Measurements from ENCODE around the gene SPTBN1.
A peak's percentile ranks its signal among the peaks of the same experiment; 100 is the strongest.

Gene SPTBN1

GRCh38 chr2:54656863-54657262 lies 200.7 kb downstream of the SPTBN1 start:
- Histone ChIP-seq H3K9ac (ENCODE audit: low read length) (no peak overlapping the region), H3K27ac (ENCODE audit: low read length) (no peak overlapping the region), H3K4me3 (ENCODE audit: low read length) (no peak overlapping the region), H3K9me3 (ENCODE audit: insufficient read depth, low read length) (no peaks in the 10 kb centered on the region), H2AFZ (ENCODE audit: low read depth, low read length) (no peak overlapping the region), H3K27me3 (ENCODE audit: low read depth, low read length) (no peaks in the 10 kb centered on the region), H3K79me2 (ENCODE audit: low read length) (no peaks in the 10 kb centered on the region), H3K4me2 (ENCODE audit: low read length) (no peak overlapping the region), H4K20me1 (ENCODE audit: insufficient read depth, low read length) (no peaks in the 10 kb centered on the region), H3K36me3 (replicated peaks; ENCODE audit: low read depth, low read length) (peaks cover 11% of the 10 kb centered on the region), H3K4me1 (ENCODE audit: low read length) (peaks cover 21% of the 10 kb centered on the region)
- TF ChIP-seq EZH2phosphoT487 (IDR thresholded peaks at IDR 0.05; ENCODE audit: low read depth), result no peak
- TF ChIP-seq CTCF (IDR thresholded peaks at IDR 0.05; ENCODE audit: low read depth, low read length), result no peak

GRCh38 chr2:54657664-54658083 lies 201.5 kb downstream of the SPTBN1 start:
- Histone ChIP-seq H3K36me3 (replicated peaks; ENCODE audit: low read depth, low read length) (peaks cover 10% of the 10 kb centered on the region), H4K20me1 (ENCODE audit: insufficient read depth, low read length) (no peaks in the 10 kb centered on the region), H3K27ac (ENCODE audit: low read length) (no peak overlapping the region), H3K4me2 (ENCODE audit: low read length) (no peak overlapping the region), H2AFZ (ENCODE audit: low read depth, low read length) (no peak overlapping the region), H3K27me3 (ENCODE audit: low read depth, low read length) (no peaks in the 10 kb centered on the region), H3K4me1 (ENCODE audit: low read length) (peaks cover 18% of the 10 kb centered on the region), H3K79me2 (ENCODE audit: low read length) (no peaks in the 10 kb centered on the region), H3K4me3 (ENCODE audit: low read length) (no peak overlapping the region), H3K9ac (ENCODE audit: low read length) (no peak overlapping the region), H3K9me3 (ENCODE audit: insufficient read depth, low read length) (no peaks in the 10 kb centered on the region)
- no peak for TF ChIP-seq EZH2phosphoT487 (IDR thresholded peaks at IDR 0.05; ENCODE audit: low read depth)
- peak; percentile 69 for TF ChIP-seq CTCF (IDR thresholded peaks at IDR 0.05; ENCODE audit: low read depth, low read length)

GRCh38 chr2:54658564-54659071 lies 202.5 kb downstream of the SPTBN1 start:
- Histone ChIP-seq H2AFZ (ENCODE audit: low read depth, low read length) (no peak overlapping the region), H3K27ac (ENCODE audit: low read length) (no peak overlapping the region), H3K9ac (ENCODE audit: low read length) (no peak overlapping the region), H3K79me2 (ENCODE audit: low read length) (no peaks in the 10 kb centered on the region), H3K4me3 (ENCODE audit: low read length) (no peak overlapping the region), H4K20me1 (ENCODE audit: insufficient read depth, low read length) (no peaks in the 10 kb centered on the region), H3K4me2 (ENCODE audit: low read length) (no peak overlapping the region), H3K4me1 (ENCODE audit: low read length) (peaks cover 14% of the 10 kb centered on the region), H3K36me3 (replicated peaks; ENCODE audit: low read depth, low read length) (peaks cover 10% of the 10 kb centered on the region), H3K27me3 (ENCODE audit: low read depth, low read length) (no peaks in the 10 kb centered on the region), H3K9me3 (ENCODE audit: insufficient read depth, low read length) (no peaks in the 10 kb centered on the region)
- TF ChIP-seq CTCF (IDR thresholded peaks at IDR 0.05; ENCODE audit: low read depth, low read length), result no peak
- no peak for TF ChIP-seq EZH2phosphoT487 (IDR thresholded peaks at IDR 0.05; ENCODE audit: low read depth)

GRCh38 chr2:54659527-54659926 lies 203.4 kb downstream of the SPTBN1 start:
- no peak overlapping the region for H3K27ac ChIP-seq (ENCODE audit: low read length)
- H4K20me1 ChIP-seq (ENCODE audit: insufficient read depth, low read length), result no peaks in the 10 kb centered on the region
- H3K36me3 ChIP-seq (replicated peaks; ENCODE audit: low read depth, low read length), result peaks cover 10% of the 10 kb centered on the region
- H2AFZ ChIP-seq (ENCODE audit: low read depth, low read length), result no peak overlapping the region
- no peak overlapping the region for H3K4me2 ChIP-seq (ENCODE audit: low read length)
- H3K27me3 ChIP-seq (ENCODE audit: low read depth, low read length), result no peaks in the 10 kb centered on the region
- peaks cover 14% of the 10 kb centered on the region for H3K4me1 ChIP-seq (ENCODE audit: low read length)
- TF ChIP-seq EZH2phosphoT487 (IDR thresholded peaks at IDR 0.05; ENCODE audit: low read depth), result no peak
- no peak for TF ChIP-seq CTCF (IDR thresholded peaks at IDR 0.05; ENCODE audit: low read depth, low read length)
- H3K4me3 ChIP-seq (ENCODE audit: low read length), result no peak overlapping the region
- H3K9me3 ChIP-seq (ENCODE audit: insufficient read depth, low read length), result no peaks in the 10 kb centered on the region
- no peak overlapping the region for H3K9ac ChIP-seq (ENCODE audit: low read length)
- no peaks in the 10 kb centered on the region for H3K79me2 ChIP-seq (ENCODE audit: low read length)
